HFF-Myc (cell line): Measurements from ENCODE around the gene FAAP100.
A peak's percentile ranks its signal among the peaks of the same experiment; 100 is the strongest.

Experiments
- DNase-seq: peaks from one replicate; pipeline ENCODE4 v3.0.0-alpha.2; 2011; ENCODE audit warnings: low read depth; ENCODE audit errors: extremely low read depth
- H3K4me3 ChIP-seq: replicated peaks from 2 replicates; pipeline ENCODE4 v1.5.1; 2011; ENCODE audit warnings: low read depth, mild to moderate bottlenecking, control low read depth, low read length
- CTCF ChIP-seq: IDR thresholded peaks from 2 replicates; pipeline ENCODE4 v1.5.1; 2012; ENCODE audit warnings: mild to moderate bottlenecking, low read depth, low read length, control low read depth; ENCODE audit errors: missing control alignments

Gene FAAP100

GRCh38 chr17:81552244-81553017, at the start of gene FAAP100:
Gene FAAP100 (minus strand): TSS chr17:81552353. CDS start chr17:81552330, 23 bp downstream.
- H3K4me3 ChIP-seq: peak within 1 kb of the TSS; percentile 83
- DNase-seq: no peak
- no peak for TF ChIP-seq CTCF

- TF ChIP-seq CTCF: peak; percentile 82
- H3K4me3 ChIP-seq: no peak overlapping the region
- DNase-seq: peak; percentile 49
Observed at GRCh38 chr17:81601525-81602120, 49.5 kb upstream of the FAAP100 start.

- DNase-seq: no peak
- no peak for TF ChIP-seq CTCF
- H3K4me3 ChIP-seq: no peak overlapping the region
Observed at GRCh38 chr17:81599719-81600486, 47.8 kb upstream of the FAAP100 start.

- DNase-seq: no peak
- TF ChIP-seq CTCF: no peak
Observed at GRCh38 chr17:81593105-81593871, 41.1 kb upstream of the FAAP100 start.

GRCh38 chr17:81591971-81592370, 39.8 kb upstream of the FAAP100 start:
- H3K4me3 ChIP-seq: no peak overlapping the region
- no peak for DNase-seq

More at GRCh38 chr17:81593105-81593871, 41.1 kb upstream of the FAAP100 start:
- no peak overlapping the region for H3K4me3 ChIP-seq

More at GRCh38 chr17:81591971-81592370, 39.8 kb upstream of the FAAP100 start:
- TF ChIP-seq CTCF: no peak
